Stimulated activated CD4-positive, alpha-beta T cell treated with anti-CD3 and anti-CD28 coated beads, Interleukin-12 subunit alpha, Interleukin-12 subunit beta, amount 100 ng/mL, for 24 hours (primary cell): ENCODE measurements around the gene ADAMTS9.

Experiments
- DNase-seq, 2 experiments: peaks; one replicate each; pipeline ENCODE4 v3.0.0-alpha.2; 2020; ENCODE audit warnings: low read depth in 2 of 2

The ADAMTS9 gene

GRCh38 chr3:64655160-64655559 lies 32.6 kb downstream of the ADAMTS9 start:
- no peak for DNase-seq

GRCh38 chr3:64654013-64654412 lies 33.8 kb downstream of the ADAMTS9 start:
- DNase-seq, result no peak

GRCh38 chr3:64653101-64653500 lies 34.7 kb downstream of the ADAMTS9 start:
- DNase-seq, result no peak

- DNase-seq, result no peak
Observed at GRCh38 chr3:64651741-64652241, 36.0 kb downstream of the ADAMTS9 start.

DNA sequence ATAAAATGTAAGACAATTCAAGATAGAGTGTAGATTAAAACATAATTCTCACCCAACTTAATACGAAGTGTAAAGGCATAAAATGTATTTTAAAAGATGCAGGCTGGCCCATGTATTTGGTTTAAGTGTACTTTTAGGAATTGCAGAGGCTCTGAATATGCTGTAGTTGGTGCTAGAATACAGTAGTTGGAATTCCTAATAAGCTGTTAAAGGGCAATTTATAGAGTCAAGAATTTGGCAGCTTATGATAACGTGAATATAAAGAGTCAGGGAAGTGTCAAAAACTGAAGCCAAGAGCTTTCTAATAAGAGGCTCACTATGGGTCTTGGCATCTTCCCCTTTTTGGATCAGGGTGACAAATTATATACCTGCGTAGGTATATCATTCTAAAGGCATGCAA lies 36.5 kb downstream of the ADAMTS9 start:
- no peak for DNase-seq

DNA sequence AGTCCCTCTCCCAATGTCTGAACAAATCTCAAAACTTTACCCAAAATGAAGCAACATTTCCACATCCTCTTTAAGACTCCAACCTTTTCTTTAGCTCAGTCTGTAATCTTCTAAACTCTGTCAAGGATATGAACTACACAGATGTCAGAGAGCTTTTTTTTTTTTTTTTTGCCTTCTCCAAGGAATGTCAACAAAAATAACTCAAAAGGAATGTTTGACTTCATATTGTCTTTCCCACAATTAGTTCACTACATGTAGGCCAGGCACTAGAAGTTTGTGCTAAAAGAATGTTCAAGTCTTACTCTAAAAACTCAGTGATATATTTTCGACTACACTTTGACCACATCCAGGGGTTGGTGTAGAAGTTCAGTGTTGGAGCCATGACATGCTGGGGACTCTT lies 37.1 kb downstream of the ADAMTS9 start:
- no peak for DNase-seq

DNA sequence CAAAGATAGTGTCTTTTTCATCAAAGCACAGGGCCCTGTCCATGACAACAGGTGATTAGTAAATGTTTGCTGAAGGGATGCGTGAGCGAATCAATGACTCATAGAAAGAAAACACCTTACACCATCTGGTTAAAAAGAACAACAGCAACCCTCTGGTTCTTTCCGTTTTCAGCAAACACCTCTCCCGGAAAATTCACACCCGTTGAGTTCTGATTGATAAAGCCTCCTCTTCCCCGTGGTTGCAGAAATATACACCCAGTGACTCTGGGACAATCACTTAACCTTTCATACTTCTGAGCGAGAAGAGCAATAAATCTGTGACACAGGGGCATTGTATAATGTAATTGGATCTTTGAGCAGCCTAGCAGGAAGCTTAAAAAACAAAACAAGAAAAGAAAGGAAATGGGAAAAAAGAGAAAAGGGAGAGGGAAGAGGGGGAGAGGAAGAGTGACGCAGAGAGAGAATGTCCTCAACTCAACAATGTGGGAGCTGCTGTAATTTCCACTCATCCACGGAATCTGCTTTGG lies 37.6 kb downstream of the ADAMTS9 start:
- DNase-seq, result no peak

- DNase-seq, result no peak
Observed at GRCh38 chr3:64648927-64649906, 38.6 kb downstream of the ADAMTS9 start.

- no peak for DNase-seq
Observed at GRCh38 chr3:64647825-64648224, 40.0 kb downstream of the ADAMTS9 start.

- no peak for DNase-seq
Observed at GRCh38 chr3:64645243-64645642, 42.6 kb downstream of the ADAMTS9 start.

- no peak for DNase-seq
Observed at GRCh38 chr3:64644483-64644882, 43.3 kb downstream of the ADAMTS9 start.

- no peak for DNase-seq
Observed at GRCh38 chr3:64642327-64643151, 45.3 kb downstream of the ADAMTS9 start.

GRCh38 chr3:64638981-64639481 lies 48.8 kb downstream of the ADAMTS9 start:
- DNase-seq, result no peak

- no peak for DNase-seq
Observed at GRCh38 chr3:64638511-64638910, 49.3 kb downstream of the ADAMTS9 start.

DNA sequence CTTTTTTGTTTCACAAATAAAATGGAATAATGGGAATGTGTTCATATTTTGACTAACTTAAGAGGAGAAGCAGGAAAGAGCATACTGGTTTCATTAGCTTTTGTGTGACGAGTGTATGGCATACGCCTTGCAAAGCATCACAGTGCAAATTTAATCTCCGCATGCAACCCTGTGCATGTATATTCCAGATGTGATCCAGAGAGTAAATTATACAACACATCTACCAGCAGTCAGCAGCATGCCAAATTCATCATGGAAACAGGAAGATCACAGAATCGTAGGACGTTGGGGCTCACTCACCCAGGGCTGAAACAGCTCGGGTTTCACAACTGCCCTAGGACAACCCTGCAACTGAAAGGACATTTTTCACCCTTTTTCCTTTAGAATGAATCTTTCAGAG lies 53.4 kb downstream of the ADAMTS9 start:
- DNase-seq, result no peak

GRCh38 chr3:64631951-64632350 lies 55.8 kb downstream of the ADAMTS9 start:
- DNase-seq, result no peak

GRCh38 chr3:64627471-64628321 lies 60.1 kb downstream of the ADAMTS9 start:
- DNase-seq, result no peak

- no peak for DNase-seq
Observed at GRCh38 chr3:64627042-64627441, 60.8 kb downstream of the ADAMTS9 start.

- no peak for DNase-seq
Observed at GRCh38 chr3:64625381-64625780, 62.4 kb downstream of the ADAMTS9 start.

DNA sequence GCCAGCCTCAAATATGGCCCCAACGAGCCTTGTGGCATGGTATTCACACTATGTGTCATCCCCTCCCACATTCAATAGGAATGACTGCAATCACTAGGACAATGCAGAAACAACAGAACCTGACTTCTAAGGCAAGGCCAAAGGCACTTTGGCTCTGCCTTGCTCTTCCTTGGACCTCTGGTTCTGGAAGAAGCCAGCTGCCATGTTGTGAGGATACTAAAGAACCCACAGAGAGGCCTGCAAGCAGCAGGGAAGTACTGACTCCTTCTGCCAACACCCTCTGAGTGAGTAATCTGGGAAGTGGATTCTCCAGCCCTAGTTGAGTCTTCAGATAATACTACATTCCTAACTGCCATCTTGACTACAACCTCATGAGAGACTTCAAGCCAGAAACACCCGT lies 64.7 kb downstream of the ADAMTS9 start:
- no peak for DNase-seq
